Endothelial cell of umbilical vein (primary cell): Measurements from ENCODE around the gene PYHIN1. TPM values are rescaled to one million over a fixed set of nuclear protein-coding genes. Genes with fewer than 3 reads are reported as not detected.
A peak's percentile ranks its signal among the peaks of the same experiment; 100 is the strongest.

Experiments used
- BruUV-seq: library from RNA; stranded (reverse); fragments of 400-500 nt; replicated peaks from 2 replicates; lab custom pipeline; 2021; lab: Mats Ljungman, UMichigan
- CTCF ChIA-PET: fragments of 300-600, 350-600 bp; sonication (Branson Sonifier 250); formaldehyde crosslinking; loops from one replicate; lab custom pipeline; 2021; ENCODE audit warnings: antibody characterized with exemption, inconsistent platforms; lab: Charles Lee
- POLR2A ChIA-PET: fragments of 300-600, 350-600 bp; sonication (Branson Sonifier 250); formaldehyde crosslinking; loops from one replicate; lab custom pipeline; 2021; ENCODE audit warnings: antibody characterized with exemption, inconsistent platforms; lab: Charles Lee
- DNase-seq: peaks from one replicate; pipeline ENCODE4 v3.0.0-alpha.2; 2011; ENCODE audit warnings: low read depth, low spot score
- FAIRE-seq: peaks from 2 replicates; lab custom pipeline; 2011; peaks lifted over from hg19 to GRCh38; lab: Jason Lieb, UNC
- H2AFZ ChIP-seq: 2 replicates; pipeline ENCODE4 v1.6.0; 2012; ENCODE audit warnings: low read depth, low read length, control low read depth, inconsistent platforms
- H3K27ac ChIP-seq: 2 replicates; pipeline ENCODE4 v1.5.1; 2011; ENCODE audit warnings: low read depth, mild to moderate bottlenecking, control low read depth, low read length, moderate library complexity; ENCODE audit not compliant: insufficient read depth
- H3K27me3 ChIP-seq, 2 experiments: 2 replicates each; pipeline versions ENCODE4 v1.6.0 to v1.6.1; 2011; ENCODE audit warnings: low read length in 2 of 2, mixed read lengths in 1 of 2; ENCODE audit not compliant: control insufficient read depth in 2 of 2, insufficient read depth in 2 of 2
- H3K36me3 ChIP-seq, 2 experiments: 2 replicates in 1 of 2; 3 replicates in 1 of 2; pipeline ENCODE4 v1.5.1; 2011; ENCODE audit warnings: low read length in 2 of 2, mild to moderate bottlenecking in 1 of 2, moderate library complexity in 1 of 2; ENCODE audit not compliant: control insufficient read depth in 2 of 2, insufficient read depth in 2 of 2; ENCODE audit errors: extremely low read depth in 1 of 2
- H3K4me1 ChIP-seq: 3 replicates; pipeline ENCODE4 v1.5.1; 2011; ENCODE audit warnings: mild to moderate bottlenecking, low read length; ENCODE audit not compliant: control insufficient read depth, insufficient read depth; ENCODE audit errors: extremely low read depth
- H3K4me2 ChIP-seq: 2 replicates; pipeline ENCODE4 v1.6.1; 2011; ENCODE audit warnings: low read length, control low read depth, mixed read lengths; ENCODE audit not compliant: insufficient read depth
- H3K4me3 ChIP-seq, 3 experiments: fragments of 200-600 bp in 1 of 3; sonication (generic), shearing (Covaris generic) in 1 of 3; replicated peaks in 1 of 3; 2 replicates each; pipeline ENCODE4 v1.5.1; 2011 to 2016; ENCODE audit warnings: control low read depth in 3 of 3, low read length in 3 of 3, mild to moderate bottlenecking in 2 of 3, inconsistent platforms in 1 of 3, low read depth in 1 of 3, moderate library complexity in 1 of 3; ENCODE audit not compliant: insufficient read depth in 1 of 3
- H3K79me2 ChIP-seq: 2 replicates; pipeline ENCODE4 v1.6.0; 2012; ENCODE audit warnings: low read length, inconsistent platforms; ENCODE audit not compliant: control insufficient read depth, insufficient read depth
- H3K9ac ChIP-seq: replicated peaks from 2 replicates; pipeline ENCODE3; 2011; ENCODE audit warnings: low read length, control low read depth; ENCODE audit not compliant: insufficient read depth; ENCODE audit errors: extremely low read depth
- H3K9me1 ChIP-seq: replicated peaks from 3 replicates; pipeline ENCODE4 v1.6.0; 2011; ENCODE audit warnings: mild to moderate bottlenecking, low read length; ENCODE audit not compliant: control insufficient read depth, insufficient read depth; ENCODE audit errors: extremely low read depth
- H3K9me3 ChIP-seq: replicated peaks from 2 replicates; pipeline ENCODE4 v1.5.1; 2012; ENCODE audit warnings: low read length, inconsistent platforms; ENCODE audit not compliant: control insufficient read depth, insufficient read depth
- H4K20me1 ChIP-seq: replicated peaks from 2 replicates; pipeline ENCODE3; 2011; ENCODE audit warnings: mild to moderate bottlenecking, low read length; ENCODE audit not compliant: control insufficient read depth, insufficient read depth; ENCODE audit errors: extremely low read depth
- EZH2 ChIP-seq: IDR thresholded peaks from 2 replicates; pipeline ENCODE4 v1.6.1; 2012; ENCODE audit warnings: borderline replicate concordance, low read depth, mild to moderate bottlenecking, moderate library complexity, low read length, inconsistent platforms; ENCODE audit not compliant: severe bottlenecking
- FOS ChIP-seq: IDR thresholded peaks from 2 replicates; pipeline ENCODE4 v1.6.1; 2011; ENCODE audit warnings: mild to moderate bottlenecking, low read length, moderate library complexity, borderline replicate concordance; ENCODE audit not compliant: insufficient read depth
- JUN ChIP-seq: IDR thresholded peaks from 2 replicates; pipeline ENCODE4 v1.6.1; 2011; ENCODE audit warnings: borderline replicate concordance, low read depth; ENCODE audit not compliant: insufficient read length, insufficient read depth
- MAX ChIP-seq: IDR thresholded peaks from 2 replicates; pipeline ENCODE4 v1.6.1; 2011; ENCODE audit not compliant: insufficient read depth, insufficient read length
- POLR2A ChIP-seq: IDR thresholded peaks from 2 replicates; pipeline ENCODE4 v1.6.1; 2012; ENCODE audit warnings: low read depth, mild to moderate bottlenecking, control low read depth, low read length
- dilution Hi-C: fragments of 300-500 bp; cut with MboI; formaldehyde crosslinking; loops from one replicate; pipeline ENCODE4 v1.15.0; 2019; ENCODE audit warnings: low sequenced_read_pairs; ENCODE audit not compliant: extremely low pct_ligation_motif_present
- intact Hi-C: fragments of 100-400 bp; cut with micrococcal nuclease; formaldehyde crosslinking; loops from one replicate; pipeline ENCODE4 v1.10.0; 2022
- polyA plus RNA-seq, 4 experiments: library from polyadenylated mRNA; depleted of rRNA in 3 of 4; stranded (reverse) in 3 of 4; unstranded in 1 of 4; fragments of >200 nt; gene quantifications; 2 replicates each; pipeline versions ENCODE4 v1.2.1 to v1.2.3, GENCODE V29; 2011 to 2012; ENCODE audit warnings: missing spikeins in 1 of 4
- total RNA-seq: library from RNA; stranded (reverse); gene quantifications from 2 replicates; pipeline ENCODE4 v1.2.3, GENCODE V29; 2021

Gene PYHIN1
- total and polyA plus RNA-seq, 2 donors (not counting 3 experiments of a cell fraction or from before 2014, with no cell fraction given): not detected

GRCh38 chr1:159000625-159001024, 69.3 kb downstream of the PYHIN1 start:
- BruUV-seq: no TSS peak
- dilution Hi-C loops: no loop called here
- CTCF ChIA-PET: interaction anchor here (0.9 to 2.4 kb wide), 3 partner anchors 9 to 797 kb away, joined by 3 to 18 read pairs (median 15); partner anchors contain the start of gene IFI16
- FAIRE-seq (peak; percentile 93), DNase-seq (peak; percentile 96)
- H3K79me2 ChIP-seq: no peaks in the 10 kb centered on the region
- intact Hi-C loops: loop anchor here (1.0 kb wide), 2 partner anchors 9 to 15 kb away; partner anchors contain the start of gene IFI16
- H3K9me1 ChIP-seq: no peaks in the 10 kb centered on the region
- peak overlapping the region; percentile 59 for H3K9ac ChIP-seq
- peak overlapping the region; percentile 93 for H3K4me2 ChIP-seq
- POLR2A ChIA-PET: interaction anchor here (1.3 kb wide), 1 partner anchor 9 kb away, joined by 12 read pairs; the partner anchor contains the start of gene IFI16
- peak overlapping the region; percentile 85 for H3K27ac ChIP-seq
- no peaks in the 10 kb centered on the region for H3K9me3 ChIP-seq
- peak overlapping the region in 2 of 3 experiments; percentile 39 to 78 for H3K4me3 ChIP-seq
- H2AFZ ChIP-seq: no peak overlapping the region
- no peak for TF ChIP-seq MAX
- TF ChIP-seq POLR2A: no peak
- peak; percentile 57 for TF ChIP-seq JUN
- TF ChIP-seq FOS: peak; percentile 80
- no peaks in the 10 kb centered on the region for H3K36me3 ChIP-seq
- H3K4me1 ChIP-seq: peaks cover 26% of the 10 kb centered on the region
- H4K20me1 ChIP-seq: no peaks in the 10 kb centered on the region
- H3K27me3 ChIP-seq: peaks cover 0 to 2% of the 10 kb centered on the region in 2 experiments

GRCh38 chr1:159005161-159005560, 73.8 kb downstream of the PYHIN1 start:
- H3K9me3 ChIP-seq: no peaks in the 10 kb centered on the region
- peaks cover 21% of the 10 kb centered on the region for H3K4me1 ChIP-seq
- no peaks in the 10 kb centered on the region for H3K9me1 ChIP-seq
- H3K27ac ChIP-seq: no peak overlapping the region
- dilution Hi-C loops (no loop called here), intact Hi-C loops (no loop called here)
- CTCF ChIA-PET: no interaction called here
- H3K9ac ChIP-seq: no peak overlapping the region
- no peak overlapping the region for H3K4me2 ChIP-seq
- no TSS peak for BruUV-seq
- FAIRE-seq (no peak), DNase-seq (no peak)
- POLR2A ChIA-PET: no interaction called here
- H3K27me3 ChIP-seq: no peaks in the 10 kb centered on the region
- no peak overlapping the region for H2AFZ ChIP-seq
- no peaks in the 10 kb centered on the region for H3K36me3 ChIP-seq
- H3K79me2 ChIP-seq: peaks cover 4% of the 10 kb centered on the region
- H4K20me1 ChIP-seq: no peaks in the 10 kb centered on the region
- H3K4me3 ChIP-seq: no peak overlapping the region
- no peak for TF ChIP-seq EZH2
